Parathyroid adenoma (tissue), 2 donors: Measurements from ENCODE around the gene GALNT10.
A peak's percentile ranks its signal among the peaks of the same experiment; 100 is the strongest.

ENCODE experiments used
- H2AFZ ChIP-seq: fragments of 300-600 bp; sonication (generic); one replicate; pipeline ENCODE4 v1.7.0; 2017; ENCODE audit warnings: antibody characterized with exemption, mild to moderate bottlenecking
- H3K27ac ChIP-seq: fragments of 300-600 bp; sonication (generic); one replicate; pipeline ENCODE4 v1.7.0; 2017
- H3K27me3 ChIP-seq: fragments of 300-600 bp; sonication (generic); one replicate; pipeline ENCODE4 v1.7.0; 2017; ENCODE audit warnings: low read length; ENCODE audit not compliant: control insufficient read depth, insufficient read depth
- H3K36me3 ChIP-seq: fragments of 300-600 bp; sonication (generic); one replicate; pipeline ENCODE4 v1.7.0; 2017; ENCODE audit warnings: low read length; ENCODE audit not compliant: control insufficient read depth, insufficient read depth
- H3K4me1 ChIP-seq: fragments of 300-600 bp; sonication (generic); one replicate; pipeline ENCODE4 v1.7.0; 2017; ENCODE audit warnings: control low read depth
- H3K4me2 ChIP-seq: fragments of 300-600 bp; sonication (generic); one replicate; pipeline ENCODE4 v1.7.0; 2017; ENCODE audit warnings: low read length
- H3K4me3 ChIP-seq: fragments of 300-600 bp; sonication (generic); one replicate; pipeline ENCODE4 v1.7.0; 2017; ENCODE audit warnings: low read depth, low read length
- H3K79me2 ChIP-seq: fragments of 300-600 bp; sonication (generic); one replicate; pipeline ENCODE4 v1.7.0; 2017; ENCODE audit warnings: control low read depth
- H3K9ac ChIP-seq: fragments of 300-600 bp; sonication (generic); one replicate; pipeline ENCODE4 v1.7.0; 2017; ENCODE audit warnings: mild to moderate bottlenecking
- H3K9me3 ChIP-seq: fragments of 300-600 bp; sonication (generic); one replicate; pipeline ENCODE4 v1.7.0; 2017; ENCODE audit warnings: low read length; ENCODE audit not compliant: control insufficient read depth
- TF ChIP-seq, protein P1 (sequence below): fragments of 300-600 bp; sonication (generic); IDR thresholded peaks from one replicate; pipeline ENCODE4 v1.7.0; 2017; ENCODE audit warnings: antibody characterized with exemption, mild to moderate bottlenecking
- donor health status: primary hyperparathyroidism.

GALNT10 gene

DNA sequence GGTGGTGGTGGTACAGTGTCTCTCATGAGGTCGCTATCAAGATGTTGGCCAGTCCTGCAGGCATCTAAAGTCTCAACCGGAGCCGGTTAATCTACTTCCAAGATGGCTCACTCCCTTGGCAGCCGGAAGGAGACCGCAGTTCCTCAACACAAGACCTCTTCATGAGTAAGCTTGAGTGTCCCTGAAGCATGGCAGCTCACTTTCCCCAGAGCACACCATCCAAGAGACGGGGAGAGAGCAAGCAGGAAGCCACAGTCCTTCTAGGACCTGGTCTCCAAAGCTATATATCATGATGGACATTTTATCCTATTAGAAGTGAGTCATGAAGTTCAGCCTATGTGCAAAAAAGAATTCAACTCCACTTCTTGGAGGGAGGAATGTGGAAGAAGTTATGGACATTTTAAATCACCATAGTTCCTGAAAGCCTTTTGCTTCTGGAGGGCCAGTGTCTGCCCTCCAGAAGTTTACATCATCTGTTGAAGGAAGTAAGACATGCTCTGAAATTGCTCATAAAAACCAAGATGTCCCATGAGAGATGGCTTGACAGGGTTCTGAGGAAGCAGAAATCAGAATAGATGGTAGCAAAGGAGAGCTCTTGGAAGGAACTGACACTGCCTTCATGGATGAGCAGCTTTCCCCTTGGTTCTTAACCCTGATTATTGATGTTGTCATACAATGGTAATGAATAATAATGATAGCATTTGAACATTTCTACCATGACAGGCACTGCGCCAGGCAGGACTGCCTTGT, 21.3 kb downstream of the GALNT10 start:
- H3K9me3 ChIP-seq: no peaks in the 10 kb centered on the region
- TF ChIP-seq, protein P1, sequence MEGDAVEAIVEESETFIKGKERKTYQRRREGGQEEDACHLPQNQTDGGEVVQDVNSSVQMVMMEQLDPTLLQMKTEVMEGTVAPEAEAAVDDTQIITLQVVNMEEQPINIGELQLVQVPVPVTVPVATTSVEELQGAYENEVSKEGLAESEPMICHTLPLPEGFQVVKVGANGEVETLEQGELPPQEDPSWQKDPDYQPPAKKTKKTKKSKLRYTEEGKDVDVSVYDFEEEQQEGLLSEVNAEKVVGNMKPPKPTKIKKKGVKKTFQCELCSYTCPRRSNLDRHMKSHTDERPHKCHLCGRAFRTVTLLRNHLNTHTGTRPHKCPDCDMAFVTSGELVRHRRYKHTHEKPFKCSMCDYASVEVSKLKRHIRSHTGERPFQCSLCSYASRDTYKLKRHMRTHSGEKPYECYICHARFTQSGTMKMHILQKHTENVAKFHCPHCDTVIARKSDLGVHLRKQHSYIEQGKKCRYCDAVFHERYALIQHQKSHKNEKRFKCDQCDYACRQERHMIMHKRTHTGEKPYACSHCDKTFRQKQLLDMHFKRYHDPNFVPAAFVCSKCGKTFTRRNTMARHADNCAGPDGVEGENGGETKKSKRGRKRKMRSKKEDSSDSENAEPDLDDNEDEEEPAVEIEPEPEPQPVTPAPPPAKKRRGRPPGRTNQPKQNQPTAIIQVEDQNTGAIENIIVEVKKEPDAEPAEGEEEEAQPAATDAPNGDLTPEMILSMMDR: no peak

DNA sequence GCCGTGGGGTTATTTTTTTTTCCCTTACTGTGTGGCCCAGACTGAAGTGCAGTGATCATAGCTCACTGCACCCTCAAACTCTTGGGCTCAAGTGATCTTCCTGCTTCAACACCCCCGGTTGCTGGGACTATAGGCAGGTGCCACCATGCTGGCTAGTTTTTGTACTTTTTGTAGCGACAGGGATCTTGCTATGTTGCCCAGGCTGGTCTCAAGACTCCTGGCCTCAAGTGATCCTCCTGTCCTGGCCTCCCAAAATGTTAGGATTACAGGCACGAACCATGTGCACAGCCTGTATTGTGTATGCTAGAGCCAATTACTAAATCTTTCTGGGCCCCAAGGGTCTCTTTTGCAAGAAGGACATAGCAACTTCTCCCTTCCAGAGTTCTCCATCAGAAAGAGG, 23.1 kb downstream of the GALNT10 start:
- H3K27ac ChIP-seq: no peak overlapping the region
- H3K27me3 ChIP-seq: no peaks in the 10 kb centered on the region
- no peaks in the 10 kb centered on the region for H3K36me3 ChIP-seq
- no peak overlapping the region for H2AFZ ChIP-seq
- no peak overlapping the region for H3K4me3 ChIP-seq
- TF ChIP-seq, protein P1: no peak
- H3K4me1 ChIP-seq: peaks cover 3% of the 10 kb centered on the region
- peaks cover 3% of the 10 kb centered on the region for H3K79me2 ChIP-seq
- H3K9ac ChIP-seq: no peak overlapping the region
- H3K4me2 ChIP-seq: no peak overlapping the region
- H3K9me3 ChIP-seq: no peaks in the 10 kb centered on the region

More for the DNA sequence above, 21.3 kb downstream of the GALNT10 start:
- Histone ChIP-seq H3K4me2 (no peak overlapping the region), H3K27me3 (no peaks in the 10 kb centered on the region), H3K27ac (no peak overlapping the region), H3K4me3 (no peak overlapping the region), H3K79me2 (peaks cover 3% of the 10 kb centered on the region), H3K36me3 (no peaks in the 10 kb centered on the region), H3K9ac (no peak overlapping the region), H2AFZ (peak overlapping the region; percentile 51), H3K4me1 (peaks cover 3% of the 10 kb centered on the region)

DNA sequence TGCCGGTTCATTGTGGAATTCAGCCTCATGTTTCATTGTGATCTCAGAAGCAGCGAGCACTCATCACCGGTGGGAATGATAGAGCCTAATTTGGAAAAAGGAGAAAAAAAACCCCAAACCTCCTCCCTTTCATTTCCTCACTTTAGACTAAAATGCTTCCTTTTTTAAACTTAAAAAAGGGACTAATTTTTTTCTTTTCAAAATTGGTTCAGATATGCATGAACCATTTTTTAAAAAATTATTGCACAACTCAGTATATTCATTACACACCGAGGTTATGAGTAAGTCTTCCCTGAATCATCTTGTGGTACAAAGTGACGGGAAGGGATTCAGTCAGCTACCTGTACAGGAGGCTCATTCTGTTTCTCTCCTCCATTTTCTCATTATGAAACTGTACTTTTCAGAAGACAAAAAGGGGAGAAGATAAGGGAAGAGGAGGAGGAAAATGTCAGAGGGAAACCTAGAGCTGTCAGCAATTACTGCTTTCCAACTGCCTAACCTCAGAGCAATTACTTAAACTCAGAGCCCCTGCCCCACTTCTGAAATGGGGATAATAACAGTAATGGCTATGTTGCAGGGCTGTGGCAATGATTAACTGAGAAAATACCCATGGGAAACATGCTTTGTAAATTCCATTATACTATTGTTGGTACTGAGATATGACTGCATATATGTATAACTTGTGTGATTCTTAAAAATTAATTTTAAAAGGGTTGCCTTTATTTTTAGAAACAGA, 24.0 kb downstream of the GALNT10 start:
- Histone ChIP-seq H3K4me3 (no peak overlapping the region), H3K36me3 (no peaks in the 10 kb centered on the region), H3K9ac (no peak overlapping the region), H3K4me2 (no peak overlapping the region), H3K27ac (no peak overlapping the region), H2AFZ (no peak overlapping the region), H3K27me3 (no peaks in the 10 kb centered on the region), H3K9me3 (no peaks in the 10 kb centered on the region), H3K4me1 (peaks cover 3% of the 10 kb centered on the region), H3K79me2 (peaks cover 3% of the 10 kb centered on the region)
- TF ChIP-seq, protein P1: no peak

DNA sequence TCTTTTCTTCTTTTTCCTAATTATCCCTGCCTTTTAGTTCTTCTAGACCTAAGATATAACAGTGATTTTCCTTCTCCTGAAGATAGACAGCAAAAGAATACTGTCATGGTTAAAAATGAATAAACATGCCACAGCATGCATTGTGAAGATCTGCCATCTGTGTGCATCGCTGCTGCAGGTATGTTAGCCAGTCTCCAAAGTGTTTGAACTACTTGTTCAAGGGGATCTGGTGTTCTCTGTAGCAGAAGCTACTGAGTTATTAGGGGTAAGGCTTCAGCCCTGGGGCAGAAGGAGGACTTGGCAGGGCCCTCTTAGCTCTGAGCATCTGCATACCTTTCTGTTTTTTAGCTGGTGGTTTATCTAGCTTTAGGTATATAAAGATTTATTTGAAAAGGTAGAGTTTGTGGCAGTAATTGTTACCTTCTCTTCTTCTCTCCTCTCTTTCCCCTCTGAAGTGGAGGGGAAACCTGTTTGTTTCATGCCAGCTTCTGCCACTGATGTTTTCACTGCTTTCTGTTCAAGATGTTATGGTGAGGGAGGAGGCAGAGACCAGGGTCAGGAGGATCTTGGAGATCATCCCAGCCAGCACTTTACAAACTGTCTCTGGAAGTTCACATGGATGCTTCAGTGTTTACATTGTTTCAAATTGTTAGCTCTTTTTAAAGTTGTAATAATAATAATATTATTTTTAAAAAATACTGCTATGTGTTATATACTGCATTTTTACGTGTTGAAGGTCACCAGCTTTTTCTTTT, 25.2 kb downstream of the GALNT10 start:
- Histone ChIP-seq H3K4me1 (peaks cover 3% of the 10 kb centered on the region), H3K79me2 (peaks cover 3% of the 10 kb centered on the region), H2AFZ (no peak overlapping the region), H3K4me3 (no peak overlapping the region), H3K27me3 (no peaks in the 10 kb centered on the region), H3K9me3 (no peaks in the 10 kb centered on the region), H3K9ac (no peak overlapping the region), H3K27ac (no peak overlapping the region), H3K4me2 (no peak overlapping the region), H3K36me3 (no peaks in the 10 kb centered on the region)
- TF ChIP-seq, protein P1: no peak
